HL-60 (cell line): ENCODE data around the gene NPAS2.

ENCODE experiments used
- DNase-seq, 2 experiments: peaks; one replicate each; pipeline ENCODE4 v3.0.0-alpha.2; 2010 to 2020; ENCODE audit warnings: low read depth in 1 of 2, low spot score in 1 of 2
- H3K27ac ChIP-seq: fragments of 250-450 bp; sonication (Bioruptor Pico); replicated peaks from 2 replicates; pipeline ENCODE4 v1.5.1; 2020; ENCODE audit warnings: mild to moderate bottlenecking, moderate library complexity
- H3K27me3 ChIP-seq: fragments of 250-450 bp; sonication (Bioruptor Pico); 2 replicates; pipeline ENCODE4 v1.5.1; 2021; ENCODE audit warnings: mild to moderate bottlenecking, moderate library complexity; ENCODE audit not compliant: insufficient read depth, poor library complexity, severe bottlenecking
- H3K4me3 ChIP-seq: replicated peaks from 2 replicates; pipeline ENCODE4 v1.5.1; 2011; ENCODE audit warnings: mild to moderate bottlenecking, control low read depth, low read length; ENCODE audit not compliant: insufficient read depth
- GABPA ChIP-seq: IDR thresholded peaks from 2 replicates; pipeline ENCODE4 v1.6.1; 2012; ENCODE audit warnings: low read depth
- POLR2AphosphoS5 ChIP-seq: IDR thresholded peaks from 2 replicates; pipeline ENCODE4 v1.6.1; 2012; ENCODE audit warnings: low read depth
- SPI1 ChIP-seq: IDR thresholded peaks from 2 replicates; pipeline ENCODE4 v1.6.1; 2012; ENCODE audit warnings: low read depth, mild to moderate bottlenecking, borderline replicate concordance
- TF ChIP-seq, protein P1 (sequence below): IDR thresholded peaks from 2 replicates; pipeline ENCODE4 v1.6.1; 2012; ENCODE audit warnings: low read depth; ENCODE audit not compliant: insufficient replicate concordance
- TF ChIP-seq, protein P2 (sequence below): IDR thresholded peaks from one replicate; pipeline ENCODE4 v1.5.1; 2011; ENCODE audit warnings: low read length, control low read depth, inconsistent platforms; ENCODE audit not compliant: insufficient read depth

NPAS2 gene

DNA sequence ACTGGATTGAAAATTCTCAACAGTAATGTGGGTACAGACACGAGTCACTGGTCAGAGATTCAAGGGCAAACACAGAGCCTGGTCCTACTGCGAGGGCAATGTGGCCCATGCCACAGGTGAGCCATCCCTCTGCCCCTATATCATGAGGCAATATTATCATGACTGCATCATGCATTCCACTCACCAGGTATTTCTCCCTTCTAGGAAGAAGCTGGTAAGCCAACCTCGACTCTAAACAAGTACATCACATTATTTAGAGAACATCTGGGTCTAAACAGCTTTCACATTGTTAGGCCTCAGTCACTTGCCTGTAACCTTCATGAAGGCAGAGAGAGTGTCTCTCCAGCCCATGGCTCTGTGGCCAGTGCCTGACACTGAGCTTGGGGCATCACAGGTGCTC lies 167.6 kb downstream of the NPAS2 start:
- no peak for DNase-seq
- no peak for TF ChIP-seq SPI1
- TF ChIP-seq, protein P1, sequence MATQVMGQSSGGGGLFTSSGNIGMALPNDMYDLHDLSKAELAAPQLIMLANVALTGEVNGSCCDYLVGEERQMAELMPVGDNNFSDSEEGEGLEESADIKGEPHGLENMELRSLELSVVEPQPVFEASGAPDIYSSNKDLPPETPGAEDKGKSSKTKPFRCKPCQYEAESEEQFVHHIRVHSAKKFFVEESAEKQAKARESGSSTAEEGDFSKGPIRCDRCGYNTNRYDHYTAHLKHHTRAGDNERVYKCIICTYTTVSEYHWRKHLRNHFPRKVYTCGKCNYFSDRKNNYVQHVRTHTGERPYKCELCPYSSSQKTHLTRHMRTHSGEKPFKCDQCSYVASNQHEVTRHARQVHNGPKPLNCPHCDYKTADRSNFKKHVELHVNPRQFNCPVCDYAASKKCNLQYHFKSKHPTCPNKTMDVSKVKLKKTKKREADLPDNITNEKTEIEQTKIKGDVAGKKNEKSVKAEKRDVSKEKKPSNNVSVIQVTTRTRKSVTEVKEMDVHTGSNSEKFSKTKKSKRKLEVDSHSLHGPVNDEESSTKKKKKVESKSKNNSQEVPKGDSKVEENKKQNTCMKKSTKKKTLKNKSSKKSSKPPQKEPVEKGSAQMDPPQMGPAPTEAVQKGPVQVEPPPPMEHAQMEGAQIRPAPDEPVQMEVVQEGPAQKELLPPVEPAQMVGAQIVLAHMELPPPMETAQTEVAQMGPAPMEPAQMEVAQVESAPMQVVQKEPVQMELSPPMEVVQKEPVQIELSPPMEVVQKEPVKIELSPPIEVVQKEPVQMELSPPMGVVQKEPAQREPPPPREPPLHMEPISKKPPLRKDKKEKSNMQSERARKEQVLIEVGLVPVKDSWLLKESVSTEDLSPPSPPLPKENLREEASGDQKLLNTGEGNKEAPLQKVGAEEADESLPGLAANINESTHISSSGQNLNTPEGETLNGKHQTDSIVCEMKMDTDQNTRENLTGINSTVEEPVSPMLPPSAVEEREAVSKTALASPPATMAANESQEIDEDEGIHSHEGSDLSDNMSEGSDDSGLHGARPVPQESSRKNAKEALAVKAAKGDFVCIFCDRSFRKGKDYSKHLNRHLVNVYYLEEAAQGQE, result no peak
- TF ChIP-seq, protein P2, sequence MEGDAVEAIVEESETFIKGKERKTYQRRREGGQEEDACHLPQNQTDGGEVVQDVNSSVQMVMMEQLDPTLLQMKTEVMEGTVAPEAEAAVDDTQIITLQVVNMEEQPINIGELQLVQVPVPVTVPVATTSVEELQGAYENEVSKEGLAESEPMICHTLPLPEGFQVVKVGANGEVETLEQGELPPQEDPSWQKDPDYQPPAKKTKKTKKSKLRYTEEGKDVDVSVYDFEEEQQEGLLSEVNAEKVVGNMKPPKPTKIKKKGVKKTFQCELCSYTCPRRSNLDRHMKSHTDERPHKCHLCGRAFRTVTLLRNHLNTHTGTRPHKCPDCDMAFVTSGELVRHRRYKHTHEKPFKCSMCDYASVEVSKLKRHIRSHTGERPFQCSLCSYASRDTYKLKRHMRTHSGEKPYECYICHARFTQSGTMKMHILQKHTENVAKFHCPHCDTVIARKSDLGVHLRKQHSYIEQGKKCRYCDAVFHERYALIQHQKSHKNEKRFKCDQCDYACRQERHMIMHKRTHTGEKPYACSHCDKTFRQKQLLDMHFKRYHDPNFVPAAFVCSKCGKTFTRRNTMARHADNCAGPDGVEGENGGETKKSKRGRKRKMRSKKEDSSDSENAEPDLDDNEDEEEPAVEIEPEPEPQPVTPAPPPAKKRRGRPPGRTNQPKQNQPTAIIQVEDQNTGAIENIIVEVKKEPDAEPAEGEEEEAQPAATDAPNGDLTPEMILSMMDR, result no peak
- TF ChIP-seq GABPA, result no peak
- TF ChIP-seq POLR2AphosphoS5, result no peak
- Histone ChIP-seq H3K4me3 (no peak overlapping the region), H3K27ac (no peak overlapping the region), H3K27me3 (no peaks in the 10 kb centered on the region)

DNA sequence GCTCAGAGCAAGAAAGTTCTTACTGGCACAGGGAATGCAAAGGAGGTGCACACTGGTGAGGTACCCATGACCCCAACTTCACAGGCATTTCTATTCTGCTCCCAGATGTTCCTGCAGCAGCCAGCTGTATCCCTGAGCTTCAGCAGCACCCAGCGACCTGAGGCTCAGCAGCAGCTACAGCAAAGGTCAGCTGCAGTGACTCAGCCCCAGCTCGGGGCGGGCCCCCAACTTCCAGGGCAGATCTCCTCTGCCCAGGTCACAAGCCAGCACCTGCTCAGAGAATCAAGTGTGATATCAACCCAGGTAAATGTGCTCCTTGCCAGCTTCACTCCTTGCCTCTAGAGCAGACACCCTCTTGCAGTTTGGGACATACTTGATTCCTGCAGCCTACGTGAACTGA lies 168.0 kb downstream of the NPAS2 start:
- TF ChIP-seq, protein P2, result no peak
- TF ChIP-seq, protein P1, result no peak
- TF ChIP-seq POLR2AphosphoS5 (no peak), GABPA (no peak), SPI1 (no peak)
- no peaks in the 10 kb centered on the region for H3K27me3 ChIP-seq
- no peak for DNase-seq

DNA sequence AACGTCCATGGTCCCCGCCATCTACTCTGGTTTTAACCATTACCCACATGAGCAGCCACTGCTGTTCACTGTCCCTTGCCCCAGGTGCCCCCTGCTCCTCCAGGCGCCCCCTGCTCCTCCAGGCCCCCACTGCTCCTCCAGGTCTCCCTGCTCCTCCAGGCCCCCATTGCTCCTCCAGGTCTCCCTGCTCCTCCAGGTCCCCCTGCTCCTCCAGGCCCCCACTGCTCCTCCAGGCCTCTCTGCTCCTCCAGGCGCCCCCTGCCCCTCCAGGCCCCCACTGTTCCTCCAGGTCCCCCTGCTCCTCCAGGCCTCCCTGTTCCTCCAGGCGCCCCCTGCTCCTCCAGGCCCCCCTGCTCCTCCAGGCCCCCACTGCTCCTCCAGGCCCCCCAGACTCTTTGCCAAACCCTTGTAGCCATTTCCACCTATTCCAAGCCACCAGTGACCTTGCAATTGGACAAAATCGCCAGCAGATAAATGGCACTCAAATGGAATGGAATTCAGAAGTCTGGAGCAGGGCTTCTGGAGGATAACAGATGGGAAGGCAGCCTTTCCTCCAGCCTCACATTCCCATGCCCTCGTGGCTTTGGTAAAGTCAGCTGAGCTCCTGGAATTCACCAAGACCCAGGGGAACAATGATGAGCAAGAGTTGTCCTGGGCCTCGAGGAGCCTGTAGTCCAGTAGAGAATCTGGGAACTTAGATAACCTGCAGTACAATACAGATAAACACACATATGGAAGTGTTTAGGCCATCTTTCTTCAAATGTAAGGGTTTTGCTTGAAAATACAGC lies 168.9 kb downstream of the NPAS2 start:
- no peak overlapping the region for H3K27ac ChIP-seq
- TF ChIP-seq, protein P1, result no peak
- TF ChIP-seq, protein P2, result no peak
- TF ChIP-seq SPI1 (no peak), POLR2AphosphoS5 (no peak), GABPA (no peak)
- H3K4me3 ChIP-seq, result no peak overlapping the region
- H3K27me3 ChIP-seq, result no peaks in the 10 kb centered on the region
- no peak for DNase-seq

More for the DNA sequence above, 168.0 kb downstream of the NPAS2 start:
- no peak overlapping the region for H3K27ac ChIP-seq
- no peak overlapping the region for H3K4me3 ChIP-seq
